Tibial nerve (tissue), 4 donors: ENCODE measurements around the gene PORCN. TPM values are rescaled to one million over a fixed set of nuclear protein-coding genes. Genes with fewer than 3 reads are reported as not detected.

Experiments used
- DNase-seq, 2 donors: peaks; one replicate each; pipeline ENCODE4 v3.0.0-alpha.2; 2019; ENCODE audit warnings: low spot score in 2 of 2
- H3K27ac ChIP-seq, 4 donors: fragments of 200-600 bp; sonication (generic) in 3 of 4; one replicate each; pipeline ENCODE4 v1.5.1; 2017 to 2019; ENCODE audit warnings: mild to moderate bottlenecking in 1 of 4
- H3K27me3 ChIP-seq, 2 donors: fragments of 200-600 bp; sonication (generic) in 1 of 2; one replicate each; pipeline versions ENCODE4 v1.5.1 to v1.6.0; 2017 to 2019
- H3K36me3 ChIP-seq, 3 donors: fragments of 200-600 bp; sonication (generic); one replicate each; pipeline ENCODE4 v1.5.1; 2018 to 2019
- H3K4me1 ChIP-seq, 4 donors: fragments of 200-600 bp; sonication (generic) in 3 of 4; one replicate each; pipeline ENCODE4 v1.5.1; 2017 to 2019
- H3K4me3 ChIP-seq, 4 donors: fragments of 200-600 bp; sonication (generic) in 3 of 4; one replicate each; pipeline ENCODE4 v1.5.1; 2017 to 2019; ENCODE audit warnings: mild to moderate bottlenecking in 1 of 4, moderate library complexity in 1 of 4
- H3K9me3 ChIP-seq, 4 donors: fragments of 200-600 bp; sonication (generic) in 3 of 4; one replicate each; pipeline ENCODE4 v1.5.1; 2017 to 2019
- CTCF ChIP-seq, 5 experiments: fragments of 200-600 bp in 3 of 5; fragments of 450-650 bp in 2 of 5; sonication (generic) in 3 of 5; IDR thresholded peaks; one replicate each; pipeline ENCODE4 v1.5.1; 2016 to 2019; ENCODE audit warnings: antibody characterized with exemption in 5 of 5, mild to moderate bottlenecking in 3 of 5, moderate library complexity in 2 of 5
- EP300 ChIP-seq, 2 donors: sonication (generic); formaldehyde crosslinking; IDR thresholded peaks; one replicate each; pipeline ENCODE4 v1.6.1; 2017; ENCODE audit warnings: antibody characterized with exemption in 2 of 2, mild to moderate bottlenecking in 1 of 2
- POLR2A ChIP-seq, 2 donors: fragments of 450-650 bp; IDR thresholded peaks; one replicate each; pipeline ENCODE4 v1.6.1; 2017; ENCODE audit warnings: antibody characterized with exemption in 2 of 2, mild to moderate bottlenecking in 2 of 2, moderate library complexity in 2 of 2
- WGBS, 2 donors: methylation state at CpG; one replicate each; pipeline ENCODE4 v1.1.5; 2018; 5-methylcytosine and 5-hydroxymethylcytosine counted together
- total RNA-seq, 4 donors: library from RNA; depleted of rRNA; stranded (reverse); fragments of >200 nt; gene quantifications; one replicate each; pipeline ENCODE4 v1.1.0, GENCODE V29; 2016

PORCN gene
- total RNA-seq, 4 donors from 2014 or later = 8.8 to 19.8 (median 16.1) TPM

GRCh38 chrX:48559636-48560035, 50.8 kb downstream of the PORCN start:
- TF ChIP-seq CTCF (IDR thresholded peaks at IDR 0.05) = no peak
- no peak for TF ChIP-seq POLR2A (IDR thresholded peaks at IDR 0.05)
- no peak for TF ChIP-seq EP300 (IDR thresholded peaks at IDR 0.05)
- Histone ChIP-seq H3K27ac (no peak overlapping the region), H3K4me3 (no peak overlapping the region), H3K27me3 (no peaks in the 10 kb centered on the region), H3K4me1 (no peaks in the 10 kb centered on the region), H3K9me3 (no peaks in the 10 kb centered on the region), H3K36me3 (peaks cover 0 to 49% (median 0%) of the 10 kb centered on the region in 3 donors)
- 84 to 93% methylated on average over 5 to 21 of the region's 24 CpGs for WGBS, 2 donors
- DNase-seq = no peak

GRCh38 chrX:48560056-48560455, 51.3 kb downstream of the PORCN start:
- Histone ChIP-seq H3K4me3 (no peak overlapping the region), H3K27me3 (no peaks in the 10 kb centered on the region), H3K4me1 (no peaks in the 10 kb centered on the region), H3K36me3 (peaks cover 0 to 51% (median 0%) of the 10 kb centered on the region in 3 donors), H3K9me3 (no peaks in the 10 kb centered on the region), H3K27ac (no peak overlapping the region)
- 90 to 96% methylated on average over 5 to 14 of the region's 14 CpGs for WGBS, 2 donors
- no peak for DNase-seq
- TF ChIP-seq EP300 (IDR thresholded peaks at IDR 0.05) (no peak), POLR2A (IDR thresholded peaks at IDR 0.05) (no peak), CTCF (IDR thresholded peaks at IDR 0.05) (no peak)

GRCh38 chrX:48560681-48561080, 51.9 kb downstream of the PORCN start:
- WGBS, 2 donors = 92 to 97% methylated on average over 8 to 12 of the region's 12 CpGs
- no peak for TF ChIP-seq POLR2A (IDR thresholded peaks at IDR 0.05)
- no peak for TF ChIP-seq CTCF (IDR thresholded peaks at IDR 0.05)
- no peak for TF ChIP-seq EP300 (IDR thresholded peaks at IDR 0.05)
- Histone ChIP-seq H3K36me3 (peaks cover 0 to 51% (median 0%) of the 10 kb centered on the region in 3 donors), H3K27ac (no peak overlapping the region), H3K27me3 (no peaks in the 10 kb centered on the region), H3K4me1 (no peaks in the 10 kb centered on the region), H3K4me3 (no peak overlapping the region), H3K9me3 (no peaks in the 10 kb centered on the region)
- no peak for DNase-seq

DNA sequence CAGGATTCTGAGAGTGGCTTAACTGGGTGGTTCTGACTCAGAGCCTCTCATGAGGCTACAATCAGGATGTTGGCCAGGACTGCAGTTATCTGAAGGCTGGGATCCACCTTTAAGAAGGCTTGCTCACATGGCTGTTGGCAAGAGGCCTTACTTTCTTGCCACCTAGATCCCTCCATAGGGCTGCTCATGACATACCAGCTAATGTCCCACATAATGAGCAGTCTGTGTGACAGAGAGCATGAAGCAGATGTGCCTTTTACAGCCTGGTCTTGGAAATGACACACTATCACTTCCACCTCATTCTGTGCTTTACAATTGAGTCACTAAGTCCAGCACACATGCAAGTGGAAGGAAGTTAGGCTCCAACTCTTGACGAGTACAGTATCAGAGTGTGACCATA, 61.2 kb downstream of the PORCN start:
- Histone ChIP-seq H3K4me3 (no peak overlapping the region), H3K4me1 (no peaks in the 10 kb centered on the region), H3K27ac (no peak overlapping the region), H3K9me3 (no peaks in the 10 kb centered on the region), H3K27me3 (no peaks in the 10 kb centered on the region), H3K36me3 (no peaks in the 10 kb centered on the region)
- WGBS, 2 donors = 71 to 80% methylated on average over 1 of the region's 1 CpG
- TF ChIP-seq POLR2A (IDR thresholded peaks at IDR 0.05) (no peak), EP300 (IDR thresholded peaks at IDR 0.05) (no peak), CTCF (IDR thresholded peaks at IDR 0.05) (no peak)
- DNase-seq = no peak

Other genes starting within 250 kb of the PORCN start
- not detected for gene SSX3, start 152.3 kb upstream of the PORCN start, total RNA-seq
- gene SSX4, start 125.5 kb upstream of the PORCN start, total RNA-seq = not detected
- not detected for gene SSX4B, start 97.0 kb upstream of the PORCN start, total RNA-seq
- 10 to 100 TPM in 1 of 4 donors, 1 to 10 TPM in 3; 2.4 to 21.9 (median 4.5) TPM for gene SLC38A5, start 38.7 kb upstream of the PORCN start, total RNA-seq
- 10 to 100 TPM; 46.1 to 81.3 (median 51.0) TPM for gene FTSJ1, start 32.8 kb upstream of the PORCN start, total RNA-seq
- 10 to 100 TPM; 21.1 to 29.2 (median 23.6) TPM for gene EBP, start 12.8 kb downstream of the PORCN start, total RNA-seq
- gene TBC1D25, start 30.7 kb downstream of the PORCN start, total RNA-seq = 10 to 100 TPM in 3 of 4 donors, 1 to 10 TPM in 1; 9.9 to 15.9 (median 12.2) TPM
- gene RBM3, start 65.5 kb downstream of the PORCN start, total RNA-seq = 100 to 1,000 TPM; 170 to 235 (median 217) TPM
- gene WDR13, start 88.5 kb downstream of the PORCN start, total RNA-seq = 100 to 1,000 TPM; 108 to 224 (median 126) TPM
- 10 to 100 TPM in 2 of 4 donors, 1 to 10 TPM in 2; 3.1 to 32.7 (median 9.8) TPM for gene WAS, start 174.8 kb downstream of the PORCN start, total RNA-seq
- gene SUV39H1, start 187.7 kb downstream of the PORCN start, total RNA-seq = 10 to 100 TPM in 1 of 4 donors, 1 to 10 TPM in 3; 4.2 to 10.0 (median 5.2) TPM